Hepatocyte (in vitro differentiated cells): ENCODE measurements around the gene GLS.

Source experiments
- CTCF ChIP-seq: fragments of 200-600 bp; sonication (generic); IDR thresholded peaks from 2 replicates; pipeline ENCODE4 v1.5.1; 2016; ENCODE audit warnings: antibody characterized with exemption, mild to moderate bottlenecking; ENCODE audit not compliant: poor library complexity
- EZH2phosphoT487 ChIP-seq: fragments of 200-600 bp; sonication (generic); IDR thresholded peaks from one replicate; pipeline ENCODE4 v1.6.1; 2018; ENCODE audit warnings: antibody characterized with exemption, mild to moderate bottlenecking, low read depth, moderate library complexity; ENCODE audit not compliant: unreplicated experiment, severe bottlenecking

- TF ChIP-seq CTCF: no peak
- TF ChIP-seq EZH2phosphoT487: no peak
Measured at GRCh38 chr2:190882411-190882766, 1.8 kb downstream of the GLS start.
